ENCODE results near the gene IL24.

- TF ChIP-seq POLR2A (IDR thresholded peaks at IDR 0.05; ENCODE audit: low read length): no peak
- no peak for TF ChIP-seq GATA1 (IDR thresholded peaks at IDR 0.05; ENCODE audit: low read depth, low read length)
Measured at GRCh38 chr1:206856674-206857464, 40.4 kb upstream of the IL24 start.

Data from erythroblast (primary cell).